Activated CD4-positive, alpha-beta T cell treated with anti-CD3 and anti-CD28 coated beads, Interleukin-2, Interleukin-6, amounts not matched to agents 100 ng/mL and 50 ng/mL, durations not matched to agents 16 hours and 8 hours (primary cell): ENCODE data around the gene EEIG2.

Experiments used
- DNase-seq: peaks from one replicate; pipeline ENCODE4 v3.0.0-alpha.2; 2020

Gene EEIG2

DNA sequence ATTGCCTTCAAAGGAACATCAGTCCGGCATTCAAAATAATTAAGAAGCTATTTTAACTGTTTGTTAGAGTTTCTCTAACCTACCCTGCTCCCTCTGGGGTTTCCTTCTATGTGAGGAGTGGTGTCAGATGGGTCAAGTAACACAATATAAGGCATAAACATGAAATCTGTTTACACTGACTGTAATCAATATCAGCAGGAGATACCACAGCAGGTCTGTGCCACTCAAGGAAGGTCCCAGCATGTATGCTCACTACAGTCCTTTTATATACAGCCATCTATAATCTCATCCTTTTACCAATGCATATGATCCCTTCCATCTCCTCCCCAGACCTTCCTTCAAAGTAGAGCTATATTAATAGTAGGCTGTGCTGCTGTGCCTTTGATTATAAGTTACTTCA lies 25.4 kb downstream of the EEIG2 start:
- DNase-seq, result no peak

GRCh38 chr1:108590441-108590840 lies 30.5 kb downstream of the EEIG2 start:
- DNase-seq, result no peak

DNA sequence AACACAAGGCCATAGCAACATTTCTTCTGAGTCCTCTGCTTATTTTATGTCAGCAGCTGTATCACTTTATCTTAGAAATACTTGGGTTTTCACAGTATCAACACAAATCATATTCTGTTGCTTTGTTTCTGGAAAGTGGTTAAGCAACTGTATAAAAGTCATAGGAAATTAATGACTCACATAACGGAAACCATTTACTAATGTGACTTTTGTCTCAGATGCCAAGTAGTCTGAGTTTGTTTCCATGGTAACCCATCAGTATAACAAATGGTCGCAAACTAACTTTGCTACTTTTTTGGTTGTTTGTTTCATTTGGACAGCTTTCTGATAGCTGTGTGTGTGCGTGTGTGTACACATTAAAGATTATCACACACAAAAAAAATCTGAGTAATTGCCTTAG lies 31.1 kb downstream of the EEIG2 start:
- DNase-seq, result peak; percentile 79

- DNase-seq, result no peak
Measured at GRCh38 chr1:108591466-108591865, 31.6 kb downstream of the EEIG2 start.

GRCh38 chr1:108592030-108592759 lies 32.3 kb downstream of the EEIG2 start:
- peak; percentile 64 for DNase-seq

DNA sequence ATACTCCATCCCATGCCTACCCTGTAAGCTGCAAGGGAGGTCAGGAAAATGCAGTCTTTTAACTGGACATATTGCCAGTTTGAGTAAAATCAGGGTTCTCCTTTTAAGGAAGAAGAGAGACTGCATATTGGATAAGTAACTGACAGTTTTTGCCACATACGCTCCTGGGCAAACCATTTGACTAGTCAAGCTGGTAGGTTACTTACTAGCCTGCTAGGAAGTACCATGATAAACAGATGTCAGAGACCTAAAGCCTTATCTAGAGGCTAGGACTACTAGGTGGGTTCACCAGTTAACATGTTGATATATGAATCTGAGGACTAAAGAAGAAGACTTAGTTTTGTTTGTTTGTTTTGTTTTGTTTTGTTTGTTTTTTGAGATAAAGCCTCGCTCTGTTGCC lies 33.5 kb downstream of the EEIG2 start:
- DNase-seq, result no peak

GRCh38 chr1:108595507-108595906 lies 35.6 kb downstream of the EEIG2 start:
- DNase-seq, result no peak

GRCh38 chr1:108597041-108597440 lies 37.1 kb downstream of the EEIG2 start:
- no peak for DNase-seq

DNA sequence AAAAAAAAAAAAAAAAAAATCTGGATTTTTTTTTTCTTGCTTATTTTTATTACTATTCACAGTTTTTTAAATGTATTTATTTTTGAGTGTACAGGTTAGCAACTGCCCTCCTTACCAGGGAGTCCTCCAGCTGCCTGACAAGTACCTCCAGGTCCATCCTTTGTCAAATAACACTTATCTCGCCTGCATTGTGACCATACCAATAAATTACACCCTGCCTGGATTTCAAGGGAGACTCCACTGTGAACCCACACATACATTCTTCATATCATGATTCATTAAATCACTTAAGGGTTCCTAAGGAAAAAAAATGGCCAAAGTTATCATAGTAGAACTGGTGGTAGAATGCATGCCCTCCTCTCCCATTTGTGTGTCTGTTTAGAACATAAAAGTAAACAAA lies 38.4 kb downstream of the EEIG2 start:
- no peak for DNase-seq

DNA sequence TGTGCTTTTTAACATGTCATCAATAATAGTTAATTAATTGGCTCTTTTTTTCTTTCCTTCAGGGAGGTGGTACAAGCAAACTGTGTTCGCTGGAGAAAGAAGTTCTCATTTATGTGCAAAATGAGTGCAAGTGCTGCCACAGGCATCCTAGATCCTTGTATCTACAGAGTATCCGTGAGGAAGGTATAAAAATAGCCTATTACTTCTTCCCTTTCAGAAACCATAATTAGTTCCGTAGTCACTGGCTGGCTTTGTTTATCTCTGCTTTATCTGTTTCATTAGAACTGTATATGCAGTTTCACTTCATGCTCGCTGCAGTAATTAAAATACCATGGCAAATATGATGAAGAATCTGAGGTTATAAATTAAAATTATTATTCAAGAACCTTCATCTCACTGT lies 40.6 kb downstream of the EEIG2 start:
- no peak for DNase-seq

- DNase-seq, result no peak
Measured at GRCh38 chr1:108601708-108602410, 42.0 kb downstream of the EEIG2 start.

GRCh38 chr1:108605633-108606032 lies 45.7 kb downstream of the EEIG2 start:
- DNase-seq, result no peak

- DNase-seq, result no peak
Measured at GRCh38 chr1:108606478-108606877, 46.6 kb downstream of the EEIG2 start.

DNA sequence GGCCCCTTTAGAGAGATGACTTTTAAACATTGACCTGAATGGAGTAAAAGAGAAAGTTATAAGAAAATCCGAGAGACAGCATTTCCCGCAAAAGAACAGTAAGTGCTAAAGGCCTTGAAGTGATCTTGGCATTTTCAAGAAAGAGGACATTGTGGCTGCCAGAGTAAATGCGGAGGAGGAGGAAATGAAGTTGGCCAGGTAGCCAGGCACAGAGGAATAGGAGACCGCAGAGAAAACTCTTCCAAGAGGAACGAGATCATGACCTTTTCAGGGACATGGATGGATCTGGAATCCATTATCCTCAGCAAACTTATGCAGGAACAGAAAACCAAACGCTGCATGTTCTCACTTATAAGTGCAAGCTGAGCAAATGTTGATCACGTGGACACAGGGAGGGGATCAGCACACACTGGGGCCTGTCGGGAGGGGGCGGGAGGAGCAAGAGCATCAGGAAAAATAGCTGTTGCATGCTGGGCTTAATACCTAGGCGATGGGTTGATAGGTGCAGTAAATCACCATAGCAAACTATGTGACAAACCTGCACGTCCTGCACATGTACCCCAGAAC lies 49.7 kb downstream of the EEIG2 start:
- no peak for DNase-seq
